Measurements from ENCODE around the gene ACTMAP. TPM values are rescaled to one million over a fixed set of nuclear protein-coding genes. Genes with fewer than 3 reads are reported as not detected.

The ACTMAP gene
- polyA plus RNA-seq, 3 donors = 4.3 to 13.0 (median 8.5) TPM

DNA sequence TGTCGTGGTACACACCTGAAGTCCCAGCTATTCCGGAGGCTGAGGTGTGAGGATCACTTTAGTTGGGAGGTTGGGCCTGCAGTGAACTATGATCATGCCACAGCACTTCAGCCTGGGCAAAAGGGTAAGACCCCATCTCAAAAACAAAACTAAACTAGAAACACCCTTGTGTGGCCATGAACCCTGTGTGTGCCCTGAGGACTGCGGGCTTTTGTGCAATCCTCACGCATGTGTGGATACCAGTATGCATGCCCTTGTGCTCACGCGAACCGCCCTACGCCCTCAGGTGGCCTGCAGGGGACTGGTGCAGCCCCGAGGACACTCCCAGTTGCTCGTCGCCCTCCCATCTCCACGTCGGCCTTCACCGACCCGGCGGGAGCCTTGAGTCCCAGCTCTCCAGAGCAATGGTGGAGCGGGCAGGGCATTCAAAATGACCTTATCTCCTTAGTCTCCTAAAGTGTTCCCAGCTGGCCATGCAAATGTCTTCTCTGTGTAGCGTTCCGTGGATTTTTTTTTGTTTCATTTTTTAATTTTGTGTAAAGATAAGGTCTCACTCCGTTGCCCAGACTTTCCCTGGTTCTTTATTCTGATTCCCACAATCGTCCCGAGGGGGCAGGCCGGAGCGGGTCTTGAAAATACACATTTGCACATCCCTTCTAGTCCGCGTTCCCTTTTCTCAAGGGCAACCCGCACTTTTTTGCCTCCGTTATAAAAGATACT lies 47.8 kb upstream of the ACTMAP start:
- peaks cover 30 to 50% of the 10 kb centered on the region in 2 donors for H3K36me3 Mint-ChIP-seq
- Histone ChIP-seq H3K4me2 (replicated peaks; ENCODE audit: extremely low read depth, low read length, poor library complexity, severe bottlenecking) (peak overlapping the region; percentile 83), H4K20me1 (ENCODE audit: insufficient read depth, low read length) (peaks cover 38% of the 10 kb centered on the region), H3K27me3 (ENCODE audit: control insufficient read depth in 2 of 2, insufficient read depth in 2 of 2, low read length in 2 of 2) (no peaks in the 10 kb centered on the region), H3K9me3 (replicated peaks in 1 of 2; ENCODE audit: control insufficient read depth in 1 of 2, insufficient read depth in 1 of 2, low read length in 2 of 2) (no peaks in the 10 kb centered on the region), H3K36me3 (replicated peaks in 1 of 2; ENCODE audit: control insufficient read depth in 1 of 2, insufficient read depth in 2 of 2, low read length in 2 of 2) (peaks cover 24 to 31% of the 10 kb centered on the region in 2 donors), H3K4me3 (replicated peaks in 1 of 3; ENCODE audit: low read depth in 2 of 3, low read length in 3 of 3) (peak overlapping the region; percentile 64 to 79 (median 66)), H2AFZ (ENCODE audit: insufficient read depth, low read depth, low read length, poor library complexity, severe bottlenecking) (peak overlapping the region; percentile 70), H3K4me1 (ENCODE audit: control insufficient read depth in 1 of 2, insufficient read depth in 2 of 2, low read length in 2 of 2) (peaks cover 44 to 46% of the 10 kb centered on the region in 2 donors), H3K79me2 (ENCODE audit: insufficient read depth, low read length) (peaks cover 41% of the 10 kb centered on the region), H3K9ac (ENCODE audit: insufficient read depth, low read length, poor library complexity, severe bottlenecking) (peak overlapping the region; percentile 70), H3K27ac (ENCODE audit: low read depth in 1 of 2, low read length in 2 of 2) (peak overlapping the region; percentile 93 to 94)
- peak overlapping the region; percentile 90 to 95 for H3K4me3 Mint-ChIP-seq
- TF ChIP-seq, protein P1, sequence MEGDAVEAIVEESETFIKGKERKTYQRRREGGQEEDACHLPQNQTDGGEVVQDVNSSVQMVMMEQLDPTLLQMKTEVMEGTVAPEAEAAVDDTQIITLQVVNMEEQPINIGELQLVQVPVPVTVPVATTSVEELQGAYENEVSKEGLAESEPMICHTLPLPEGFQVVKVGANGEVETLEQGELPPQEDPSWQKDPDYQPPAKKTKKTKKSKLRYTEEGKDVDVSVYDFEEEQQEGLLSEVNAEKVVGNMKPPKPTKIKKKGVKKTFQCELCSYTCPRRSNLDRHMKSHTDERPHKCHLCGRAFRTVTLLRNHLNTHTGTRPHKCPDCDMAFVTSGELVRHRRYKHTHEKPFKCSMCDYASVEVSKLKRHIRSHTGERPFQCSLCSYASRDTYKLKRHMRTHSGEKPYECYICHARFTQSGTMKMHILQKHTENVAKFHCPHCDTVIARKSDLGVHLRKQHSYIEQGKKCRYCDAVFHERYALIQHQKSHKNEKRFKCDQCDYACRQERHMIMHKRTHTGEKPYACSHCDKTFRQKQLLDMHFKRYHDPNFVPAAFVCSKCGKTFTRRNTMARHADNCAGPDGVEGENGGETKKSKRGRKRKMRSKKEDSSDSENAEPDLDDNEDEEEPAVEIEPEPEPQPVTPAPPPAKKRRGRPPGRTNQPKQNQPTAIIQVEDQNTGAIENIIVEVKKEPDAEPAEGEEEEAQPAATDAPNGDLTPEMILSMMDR (IDR thresholded peaks at IDR 0.05) = peak; percentile 53
- H3K9me3 Mint-ChIP-seq = no peaks in the 10 kb centered on the region
- H3K4me1 Mint-ChIP-seq = peaks cover 52% of the 10 kb centered on the region
- intact Hi-C loops (cut with micrococcal nuclease) = loop anchor here in 1 of 2 donors (1.0 to 5.0 kb wide), 3 partner anchors 20 to 81 kb away; partner anchors contain the start of genes ACTMAP, ITPKC, RAB4B and SNRPA
- WGBS (ENCODE audit: insufficient coverage) = 0% methylated on average over 18 of the region's 28 CpGs
- peak overlapping the region; percentile 97 to 99 (median 98) for H3K27ac Mint-ChIP-seq
- H3K27me3 Mint-ChIP-seq (ENCODE audit: low read depth in 3 of 3) = peaks cover 0 to 5% (median 0%) of the 10 kb centered on the region in 3 donors
- peak; percentile 63 to 82 (median 79) for DNase-seq

DNA sequence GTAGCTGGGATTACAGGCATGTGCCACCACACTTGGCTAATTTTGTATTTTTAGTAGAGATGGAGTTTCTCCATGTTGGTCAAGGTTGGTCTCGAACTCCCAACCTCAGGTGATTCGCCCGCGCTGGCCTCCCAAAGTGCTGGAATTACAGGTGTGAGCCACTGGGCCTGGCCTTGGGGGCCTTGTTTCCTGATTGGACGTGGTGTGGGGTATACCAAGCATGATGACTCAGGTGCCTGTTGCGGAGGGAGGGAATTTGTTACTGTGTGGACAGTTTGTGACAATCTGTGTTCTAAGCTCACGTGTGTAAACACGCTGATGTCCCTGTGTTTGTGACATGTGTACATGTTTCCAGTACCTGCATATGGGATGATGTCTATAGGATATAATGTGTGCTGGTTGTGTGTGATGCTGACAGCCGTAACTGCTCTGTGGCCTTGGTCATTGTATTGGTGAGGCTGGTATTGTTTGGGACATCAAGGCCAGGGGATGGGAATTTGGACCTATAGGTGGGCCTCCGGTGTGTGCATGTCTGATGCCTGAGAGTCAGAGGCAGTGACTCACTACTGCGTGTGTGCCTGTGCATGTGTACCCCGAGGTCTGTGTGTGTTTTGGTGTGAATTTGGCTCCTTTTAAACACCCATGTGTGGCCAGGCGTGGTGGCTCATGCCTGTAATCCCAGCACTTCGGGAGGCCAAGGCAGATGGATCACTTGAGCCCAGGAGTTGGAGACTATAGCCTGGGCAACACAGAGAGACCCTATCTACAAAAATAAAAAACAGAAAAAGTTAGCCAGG lies 47.1 kb upstream of the ACTMAP start:
- H3K4me1 Mint-ChIP-seq = peaks cover 46% of the 10 kb centered on the region
- WGBS (ENCODE audit: insufficient coverage) = 94% methylated on average over 10 of the region's 14 CpGs
- intact Hi-C loops (cut with micrococcal nuclease) = loop anchor here in 1 of 2 donors (5.0 kb wide), 1 partner anchor 45 kb away; the partner anchor contains the start of genes ACTMAP and SNRPA
- Histone ChIP-seq H3K4me3 (replicated peaks in 1 of 3; ENCODE audit: low read depth in 2 of 3, low read length in 3 of 3) (peak overlapping the region in 1 of 3 experiments; percentile 79), H3K27me3 (ENCODE audit: control insufficient read depth in 2 of 2, insufficient read depth in 2 of 2, low read length in 2 of 2) (no peaks in the 10 kb centered on the region), H2AFZ (ENCODE audit: insufficient read depth, low read depth, low read length, poor library complexity, severe bottlenecking) (peak overlapping the region; percentile 70), H3K27ac (ENCODE audit: low read depth in 1 of 2, low read length in 2 of 2) (peak overlapping the region; percentile 93 to 94), H3K36me3 (replicated peaks in 1 of 2; ENCODE audit: control insufficient read depth in 1 of 2, insufficient read depth in 2 of 2, low read length in 2 of 2) (peaks cover 24 to 38% of the 10 kb centered on the region in 2 donors), H3K4me2 (replicated peaks; ENCODE audit: extremely low read depth, low read length, poor library complexity, severe bottlenecking) (peak overlapping the region; percentile 83), H3K9me3 (replicated peaks in 1 of 2; ENCODE audit: control insufficient read depth in 1 of 2, insufficient read depth in 1 of 2, low read length in 2 of 2) (no peaks in the 10 kb centered on the region), H4K20me1 (ENCODE audit: insufficient read depth, low read length) (peaks cover 30% of the 10 kb centered on the region), H3K79me2 (ENCODE audit: insufficient read depth, low read length) (peaks cover 33% of the 10 kb centered on the region), H3K9ac (ENCODE audit: insufficient read depth, low read length, poor library complexity, severe bottlenecking) (no peak overlapping the region), H3K4me1 (ENCODE audit: control insufficient read depth in 1 of 2, insufficient read depth in 2 of 2, low read length in 2 of 2) (peaks cover 36 to 39% of the 10 kb centered on the region in 2 donors)
- H3K27ac Mint-ChIP-seq = peak overlapping the region; percentile 85 to 99 (median 98)
- TF ChIP-seq, protein P1 (IDR thresholded peaks at IDR 0.05) = no peak
- peaks cover 34 to 57% of the 10 kb centered on the region in 2 donors for H3K36me3 Mint-ChIP-seq
- peak overlapping the region in 1 of 2 donors; percentile 90 for H3K4me3 Mint-ChIP-seq
- no peaks in the 10 kb centered on the region for H3K9me3 Mint-ChIP-seq
- DNase-seq = no peak
- peaks cover 0 to 6% (median 0%) of the 10 kb centered on the region in 3 donors for H3K27me3 Mint-ChIP-seq (ENCODE audit: low read depth in 3 of 3)

All from CD14-positive monocyte (primary cell).